HepG2 (cell line): ENCODE measurements around the gene MT1M. TPM values are rescaled to one million over a fixed set of nuclear protein-coding genes. Genes with fewer than 3 reads are reported as not detected.

ENCODE experiments used
- DPF2 ChIP-seq: sonication (generic); formaldehyde crosslinking; IDR thresholded peaks from 2 replicates; pipeline ENCODE4 v1.4.0; 2020; ENCODE audit warnings: mild to moderate bottlenecking, low read depth, missing genetic modification reagents, borderline replicate concordance
- DRAP1 ChIP-seq: IDR thresholded peaks from 2 replicates; pipeline ENCODE4 v1.6.1; 2016; ENCODE audit warnings: missing genetic modification reagents, missing compliant biosample characterization
- HIVEP1 ChIP-seq: sonication (generic); formaldehyde crosslinking; IDR thresholded peaks from 2 replicates; pipeline ENCODE4 v1.4.0; 2020; ENCODE audit warnings: mild to moderate bottlenecking, missing genetic modification reagents
- KDM4B ChIP-seq: sonication (generic); formaldehyde crosslinking; IDR thresholded peaks from 2 replicates; pipeline ENCODE4 v1.4.0; 2020; ENCODE audit warnings: missing genetic modification reagents
- MZF1 ChIP-seq: sonication (generic); formaldehyde crosslinking; IDR thresholded peaks from 2 replicates; pipeline ENCODE4 v1.8.1; 2023; ENCODE audit warnings: mild to moderate bottlenecking, missing genetic modification reagents, borderline replicate concordance
- NCOA1 ChIP-seq: sonication (generic); formaldehyde crosslinking; IDR thresholded peaks from 2 replicates; pipeline ENCODE4 v1.9.0; 2021; ENCODE audit warnings: missing genetic modification reagents
- ZBTB40 ChIP-seq, 2 experiments: fragments of 450-650 bp in 1 of 2; sonication (generic) in 1 of 2; formaldehyde crosslinking in 1 of 2; IDR thresholded peaks; 2 replicates each; pipeline versions ENCODE4 v1.6.1 to v1.8.0; 2016 to 2022; ENCODE audit warnings: antibody characterized with exemption in 1 of 2, mild to moderate bottlenecking in 1 of 2, missing genetic modification reagents in 1 of 2
- ZFP91 ChIP-seq: sonication (generic); formaldehyde crosslinking; IDR thresholded peaks from 2 replicates; pipeline ENCODE4 v1.9.0; 2022; ENCODE audit warnings: missing genetic modification reagents, mild to moderate bottlenecking, borderline replicate concordance
- ZKSCAN1 ChIP-seq: fragments of 150-350 bp; IDR thresholded peaks from 2 replicates; pipeline ENCODE4 v1.6.1; 2014; ENCODE audit warnings: low read length
- ZNF317 ChIP-seq: sonication (generic); formaldehyde crosslinking; IDR thresholded peaks from 2 replicates; pipeline ENCODE4 v1.5.0; 2020; ENCODE audit warnings: mild to moderate bottlenecking, missing genetic modification reagents
- ZNF354B ChIP-seq: sonication (generic); formaldehyde crosslinking; IDR thresholded peaks from 2 replicates; pipeline ENCODE4 v1.8.0; 2022; ENCODE audit warnings: mild to moderate bottlenecking, missing genetic modification reagents
- ZNF709 ChIP-seq: sonication (generic); formaldehyde crosslinking; IDR thresholded peaks from 2 replicates; pipeline ENCODE4 v1.5.0; 2020; ENCODE audit warnings: mild to moderate bottlenecking, missing genetic modification reagents
- ZNF724P ChIP-seq: sonication (generic); formaldehyde crosslinking; IDR thresholded peaks from 2 replicates; pipeline ENCODE4 v1.8.0; 2022; ENCODE audit warnings: missing genetic modification reagents, borderline replicate concordance
- ZNF816 ChIP-seq: sonication (generic); formaldehyde crosslinking; IDR thresholded peaks from 2 replicates; pipeline ENCODE4 v1.8.0; 2022; ENCODE audit warnings: missing genetic modification reagents, mild to moderate bottlenecking, borderline replicate concordance
- polyA plus RNA-seq, 8 experiments: library from polyadenylated mRNA; depleted of rRNA in 3 of 8; stranded (reverse) in 7 of 8; unstranded in 1 of 8; fragments of >200 nt; fragmentation: Illumina TruSeq in 4 of 8; extraction: Trizol in 4 of 8; gene quantifications; 2 replicates each; pipeline versions ENCODE4 v1.2.1 to v1.2.3, GENCODE V29; 2011 to 2016; ENCODE audit warnings: low read depth in 4 of 8, missing spikeins in 1 of 8, mixed read lengths in 1 of 8; ENCODE audit not compliant: insufficient read depth in 1 of 8
- total RNA-seq, 5 experiments: library from RNA; depleted of rRNA; stranded (reverse); fragments of >200 nt; fragmentation: Illumina TruSeq; extraction: Trizol; gene quantifications; 2 replicates each; pipeline ENCODE4 v1.2.3, GENCODE V29; 2016; ENCODE audit warnings: low read depth in 1 of 5
- TF ChIP-seq, protein P1 (sequence below): sonication (generic); formaldehyde crosslinking; IDR thresholded peaks from 2 replicates; pipeline ENCODE4 v1.9.0; 2021; ENCODE audit warnings: missing genetic modification reagents, mild to moderate bottlenecking, borderline replicate concordance

The MT1M gene
- total and polyA plus RNA-seq, 2 of the 13 experiments (the other 11 are each of a cell fraction or from before 2014, with no cell fraction given) = 4.6 TPM; not detected in 1

GRCh38 chr16:56657555-56658326, 25.3 kb downstream of the MT1M start, which contains the start of gene MT1F (continued):
- TF ChIP-seq ZFP91 (CRISPR knock-in tag) = peak; percentile 67
- TF ChIP-seq ZKSCAN1 = no peak
- TF ChIP-seq, protein P1, sequence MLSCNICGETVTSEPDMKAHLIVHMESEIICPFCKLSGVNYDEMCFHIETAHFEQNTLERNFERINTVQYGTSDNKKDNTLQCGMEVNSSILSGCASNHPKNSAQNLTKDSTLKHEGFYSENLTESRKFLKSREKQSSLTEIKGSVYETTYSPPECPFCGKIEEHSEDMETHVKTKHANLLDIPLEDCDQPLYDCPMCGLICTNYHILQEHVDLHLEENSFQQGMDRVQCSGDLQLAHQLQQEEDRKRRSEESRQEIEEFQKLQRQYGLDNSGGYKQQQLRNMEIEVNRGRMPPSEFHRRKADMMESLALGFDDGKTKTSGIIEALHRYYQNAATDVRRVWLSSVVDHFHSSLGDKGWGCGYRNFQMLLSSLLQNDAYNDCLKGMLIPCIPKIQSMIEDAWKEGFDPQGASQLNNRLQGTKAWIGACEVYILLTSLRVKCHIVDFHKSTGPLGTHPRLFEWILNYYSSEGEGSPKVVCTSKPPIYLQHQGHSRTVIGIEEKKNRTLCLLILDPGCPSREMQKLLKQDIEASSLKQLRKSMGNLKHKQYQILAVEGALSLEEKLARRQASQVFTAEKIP = no peak
- TF ChIP-seq DRAP1 = 0 out of 2 replicates have a peak, but pooled peaks have one; percentile 7
- TF ChIP-seq ZNF709 (CRISPR knock-in tag) = no peak
- 0 out of 2 replicates have a peak, but pooled peaks have one; percentile 46 for TF ChIP-seq ZNF317 (CRISPR knock-in tag)
- TF ChIP-seq ZNF816 (CRISPR knock-in tag) = no peak; the same call in 1 of the 2 replicates
- no peak for TF ChIP-seq MZF1
- no peak for TF ChIP-seq ZBTB40 (IDR thresholded peaks at IDR 0.05)
- TF ChIP-seq ZBTB40 (CRISPR knock-in tag; IDR thresholded peaks at IDR 0.05) = no peak; the same call in 1 of the 2 replicates
- TF ChIP-seq ZNF354B (CRISPR knock-in tag) = no peak
- TF ChIP-seq ZNF724P (CRISPR knock-in tag) = no peak
- no peak for TF ChIP-seq KDM4B (CRISPR knock-in tag)
- peak; percentile 58 for TF ChIP-seq NCOA1
- TF ChIP-seq HIVEP1 = peak; percentile 73; the same call in 1 of the 2 replicates
- no peak for TF ChIP-seq DPF2 (CRISPR knock-in tag)
